ENCODE data around the gene RNU1-2.
A peak's percentile ranks its signal among the peaks of the same experiment; 100 is the strongest.
"Not testable (repeated sequence)": the region's sequence is repeated elsewhere in the genome, so short reads cannot be mapped to it uniquely, and the experiment has no call there.

RNU1-2 gene

DNA sequence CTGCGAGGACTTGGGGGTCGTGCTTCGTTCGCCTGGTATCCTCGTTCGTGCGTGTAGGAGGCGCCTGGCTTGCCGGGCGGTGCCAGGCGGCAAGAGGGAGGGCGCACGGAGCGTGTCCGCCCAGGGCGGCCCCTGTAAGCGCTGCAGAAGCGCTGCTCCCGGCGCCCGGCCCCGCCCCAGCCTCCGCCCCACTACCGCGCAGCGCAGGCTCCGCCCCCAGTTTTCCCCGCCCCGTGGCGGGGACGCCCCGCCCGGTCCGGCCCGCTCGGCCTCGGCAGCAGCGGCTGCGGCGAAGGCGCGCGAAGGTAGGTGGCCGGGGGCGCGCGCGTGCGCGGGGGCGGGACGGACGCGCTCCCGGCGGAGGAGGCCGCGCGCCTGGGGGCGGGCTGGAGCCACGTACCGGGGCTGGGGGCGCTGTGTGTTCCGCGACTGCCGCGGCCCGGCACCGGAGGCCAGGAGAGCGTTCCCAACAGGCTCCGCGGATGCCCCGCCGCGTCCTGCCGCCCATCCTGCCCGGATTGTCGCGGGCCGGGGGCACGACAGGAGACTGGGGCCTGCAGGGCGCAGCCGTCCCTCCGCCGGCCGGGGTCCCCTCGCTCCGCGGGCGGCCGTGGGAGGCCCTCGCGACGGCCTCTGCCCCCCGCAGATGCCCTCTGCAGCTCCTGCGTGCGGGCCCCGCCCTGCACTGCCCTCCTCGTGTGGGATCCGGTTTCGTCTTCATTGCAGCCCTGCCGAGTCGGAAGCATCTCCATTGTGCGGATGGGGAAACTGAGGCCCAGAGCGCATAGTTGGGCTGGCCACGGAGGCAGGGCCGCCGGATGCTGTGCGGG, 18.3 kb downstream of the RNU1-2 start:
- Mint-ChIP-seq H3K4me3 (peak overlapping the region; percentile 91 to 98), H3K9me3 (no peaks in the 10 kb centered on the region), H3K27ac (peak overlapping the region; percentile 69 to 83), H3K27me3 (no peaks in the 10 kb centered on the region), H3K4me1 (peaks cover 52% of the 10 kb centered on the region)
- peak; percentile 96 for ATAC-seq
- peak; percentile 87 to 99 for DNase-seq

DNA sequence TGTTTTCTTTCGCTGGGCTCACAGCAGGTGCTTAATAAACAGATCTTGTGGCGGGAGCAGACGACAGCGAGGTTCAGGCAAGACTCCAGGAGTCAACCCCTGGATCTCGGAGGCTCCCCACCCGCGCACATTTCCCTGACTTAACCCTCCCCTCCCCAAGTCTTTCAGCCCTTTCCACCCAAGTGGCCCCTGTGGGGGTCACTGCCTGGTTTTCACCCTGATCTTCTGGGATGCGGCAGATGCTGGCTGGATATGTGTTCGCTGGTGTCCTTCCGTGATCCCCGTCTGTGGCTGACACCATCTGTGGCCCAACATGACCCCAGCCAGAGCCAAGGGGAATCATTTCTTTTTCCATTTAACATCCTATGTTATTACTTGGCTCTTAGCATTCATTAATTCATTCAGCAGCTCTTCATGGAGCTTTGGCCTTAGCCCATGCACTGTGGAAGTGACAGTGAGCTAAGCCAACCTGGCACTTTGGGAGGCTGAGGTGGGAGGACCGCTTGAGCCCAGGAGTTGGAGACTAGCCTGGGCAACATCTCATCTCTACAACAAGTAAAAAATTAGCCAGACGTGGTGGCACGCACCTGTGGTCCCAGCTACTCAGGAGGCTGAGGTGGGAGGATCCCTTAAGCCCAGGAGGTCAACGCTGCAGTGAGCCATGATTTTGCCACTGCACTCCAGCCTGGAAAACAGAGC, 19.3 kb downstream of the RNU1-2 start:
- DNase-seq, H3K27me3 Mint-ChIP-seq, ATAC-seq, H3K9me3 Mint-ChIP-seq: not testable (repeated sequence)
- peaks cover 55% of the 10 kb centered on the region for H3K4me1 Mint-ChIP-seq
- peak overlapping the region; percentile 61 to 90 for H3K27ac Mint-ChIP-seq
- H3K4me3 Mint-ChIP-seq: peak overlapping the region; percentile 91 to 98

DNA sequence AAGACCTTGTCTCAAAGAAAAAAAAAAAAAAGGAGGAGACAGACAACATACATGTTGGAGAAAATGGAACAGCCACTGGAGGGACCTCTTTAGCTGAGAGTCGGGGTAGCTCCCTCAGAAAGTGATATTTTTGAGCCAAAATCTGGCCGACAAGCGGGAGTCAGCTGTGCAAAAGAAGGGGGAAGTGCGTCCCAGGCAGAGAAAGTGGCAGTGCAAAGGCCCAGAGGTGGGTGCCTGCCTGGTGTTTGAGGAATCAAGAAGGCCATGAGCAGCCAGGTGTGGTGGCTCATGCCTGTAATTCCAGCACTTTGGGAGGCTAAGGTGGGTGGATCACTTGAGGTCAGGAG, 19.8 kb downstream of the RNU1-2 start:
- H3K4me1 Mint-ChIP-seq: peaks cover 55% of the 10 kb centered on the region
- H3K27me3 Mint-ChIP-seq: no peaks in the 10 kb centered on the region
- DNase-seq (no peak), ATAC-seq (no peak)
- no peaks in the 10 kb centered on the region for H3K9me3 Mint-ChIP-seq
- H3K4me3 Mint-ChIP-seq: peak overlapping the region in 1 of 2 donors; percentile 91
- H3K27ac Mint-ChIP-seq: peak overlapping the region in 1 of 2 donors; percentile 90

DNA sequence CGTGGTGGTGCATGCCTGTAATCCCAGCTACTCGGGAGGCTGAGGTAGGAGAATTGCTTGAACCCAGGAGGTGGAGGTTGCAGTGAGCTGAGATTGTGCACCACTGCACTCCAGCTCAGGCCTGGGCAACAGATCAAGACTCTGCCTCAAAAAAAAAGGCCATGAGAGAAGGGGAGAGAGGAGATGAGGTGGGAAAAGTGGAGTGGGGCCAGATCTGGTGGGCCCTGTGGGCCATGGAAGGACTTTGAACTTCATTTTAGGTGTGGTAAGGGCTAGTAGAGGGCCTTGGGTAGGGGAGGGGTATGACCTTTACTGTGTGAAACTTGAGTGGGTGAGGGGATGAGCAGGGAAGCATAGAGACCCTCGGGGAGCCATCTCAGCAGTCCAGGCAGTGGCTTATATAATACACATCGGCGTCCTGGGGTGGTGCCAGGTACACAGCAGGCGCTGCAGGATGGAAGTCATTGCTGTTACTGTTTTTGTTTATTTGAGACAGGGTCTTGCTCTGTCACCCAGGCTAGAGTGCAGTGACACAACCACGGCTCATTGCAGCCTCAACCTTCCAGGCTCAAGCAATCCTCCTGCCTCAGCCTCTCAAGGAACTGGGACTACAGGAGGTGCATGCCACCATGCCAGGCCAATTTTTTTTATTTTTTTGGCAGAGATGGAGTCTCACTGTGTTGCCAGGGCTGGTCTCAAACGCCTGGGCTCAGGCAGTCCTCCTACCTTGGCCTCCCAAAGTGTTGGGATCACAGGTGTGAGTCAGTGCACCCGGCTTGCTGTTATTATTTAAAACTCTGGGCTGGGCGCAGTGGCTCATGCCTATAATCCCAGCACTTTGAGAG, 20.5 kb downstream of the RNU1-2 start:
- not testable (repeated sequence) for H3K27me3 Mint-ChIP-seq, DNase-seq, H3K9me3 Mint-ChIP-seq, ATAC-seq, H3K4me3 Mint-ChIP-seq
- H3K4me1 Mint-ChIP-seq: peaks cover 60% of the 10 kb centered on the region
- peak overlapping the region in 1 of 2 donors; percentile 45 for H3K27ac Mint-ChIP-seq

DNA sequence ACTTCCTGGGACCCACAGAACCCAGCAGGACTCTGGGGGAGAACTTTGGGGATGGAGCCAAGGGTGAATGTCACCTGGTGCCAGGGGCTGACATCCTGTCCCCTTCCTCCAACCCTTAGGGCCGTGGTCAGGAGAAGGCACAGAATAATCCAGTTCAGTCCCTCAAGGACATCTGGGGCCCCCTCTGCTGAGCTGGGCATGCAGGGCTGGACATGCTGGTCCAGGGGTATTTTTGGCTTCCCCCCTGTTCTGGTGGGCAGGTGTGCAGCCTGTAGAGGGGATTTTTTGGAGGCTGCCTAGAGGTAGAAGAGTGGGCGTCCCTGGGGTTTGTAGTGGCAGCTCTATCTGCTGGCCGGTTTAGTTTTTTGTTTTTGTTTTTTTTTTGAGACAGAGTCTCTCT, 22.6 kb downstream of the RNU1-2 start:
- Mint-ChIP-seq H3K27me3 (no peaks in the 10 kb centered on the region), H3K4me3 (no peak overlapping the region)

DNA sequence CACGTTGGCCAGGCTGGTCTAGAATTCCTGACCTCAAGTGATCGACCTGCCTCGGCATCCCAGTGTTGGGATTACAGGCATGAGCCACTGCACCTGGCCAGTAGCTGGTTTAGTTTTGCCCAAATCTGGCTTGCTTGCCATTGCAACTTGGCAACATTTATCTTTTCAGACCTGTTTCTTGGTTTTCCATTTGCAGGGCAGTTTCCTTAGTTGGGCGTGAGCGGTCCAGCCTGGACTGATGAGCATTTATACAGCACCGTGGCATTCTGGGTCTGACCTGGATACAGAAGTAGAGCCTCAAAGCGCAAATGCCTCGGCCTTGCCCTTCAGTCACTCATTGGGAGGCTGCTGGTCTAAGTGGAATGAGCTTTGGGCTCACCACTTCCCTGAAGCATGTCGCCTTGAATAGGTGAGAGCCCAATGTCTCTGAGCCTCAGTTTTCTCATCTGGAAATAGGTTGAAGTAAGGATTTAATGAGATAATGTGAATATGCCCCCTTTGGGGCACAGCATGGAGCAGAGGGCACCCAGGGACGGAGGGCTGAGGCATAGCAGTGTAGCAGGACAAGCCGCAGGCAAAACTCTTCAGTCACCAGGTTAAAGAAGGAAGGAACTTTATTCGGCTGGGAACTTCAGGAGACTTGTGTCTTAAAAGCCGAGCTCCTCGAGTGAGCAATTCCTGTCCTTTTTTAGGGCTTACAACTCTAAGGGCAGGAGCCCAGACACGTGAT, 23.3 kb downstream of the RNU1-2 start:
- ATAC-seq, H3K27me3 Mint-ChIP-seq, H3K9me3 Mint-ChIP-seq, H3K4me3 Mint-ChIP-seq, H3K27ac Mint-ChIP-seq, DNase-seq: not testable (repeated sequence)
- H3K4me1 Mint-ChIP-seq: peaks cover 64% of the 10 kb centered on the region

More for the DNA sequence above, 22.6 kb downstream of the RNU1-2 start:
- H3K27ac Mint-ChIP-seq: peak overlapping the region in 1 of 2 donors; percentile 81
- H3K9me3 Mint-ChIP-seq: no peaks in the 10 kb centered on the region
- ATAC-seq: no peak
- no peak for DNase-seq
- peaks cover 64% of the 10 kb centered on the region for H3K4me1 Mint-ChIP-seq

DNA sequence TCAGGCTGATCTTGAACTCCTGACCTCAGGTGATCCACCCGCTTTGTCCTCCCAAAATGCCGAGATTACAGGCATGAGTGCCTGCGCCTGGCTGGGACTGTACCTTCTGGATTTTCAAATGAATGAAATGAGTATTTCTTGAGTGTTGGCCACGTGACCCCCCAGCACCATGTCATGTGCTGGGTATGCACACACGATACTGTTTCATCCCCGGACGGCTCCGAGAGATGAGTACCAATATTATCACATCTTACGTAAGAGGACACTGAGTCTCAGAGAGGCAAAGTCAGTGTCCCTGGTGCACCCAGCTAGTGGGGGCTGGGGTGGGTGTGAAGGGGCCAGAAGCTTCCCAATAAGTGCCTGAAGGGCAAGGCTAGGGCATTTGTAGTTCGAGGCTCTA, 25.2 kb downstream of the RNU1-2 start:
- ATAC-seq (no peak), DNase-seq (no peak)
- no peaks in the 10 kb centered on the region for H3K27me3 Mint-ChIP-seq
- peaks cover 66% of the 10 kb centered on the region for H3K4me1 Mint-ChIP-seq
- H3K9me3 Mint-ChIP-seq: no peaks in the 10 kb centered on the region
- peak overlapping the region in 1 of 2 donors; percentile 94 for H3K4me3 Mint-ChIP-seq
- no peak overlapping the region for H3K27ac Mint-ChIP-seq

DNA sequence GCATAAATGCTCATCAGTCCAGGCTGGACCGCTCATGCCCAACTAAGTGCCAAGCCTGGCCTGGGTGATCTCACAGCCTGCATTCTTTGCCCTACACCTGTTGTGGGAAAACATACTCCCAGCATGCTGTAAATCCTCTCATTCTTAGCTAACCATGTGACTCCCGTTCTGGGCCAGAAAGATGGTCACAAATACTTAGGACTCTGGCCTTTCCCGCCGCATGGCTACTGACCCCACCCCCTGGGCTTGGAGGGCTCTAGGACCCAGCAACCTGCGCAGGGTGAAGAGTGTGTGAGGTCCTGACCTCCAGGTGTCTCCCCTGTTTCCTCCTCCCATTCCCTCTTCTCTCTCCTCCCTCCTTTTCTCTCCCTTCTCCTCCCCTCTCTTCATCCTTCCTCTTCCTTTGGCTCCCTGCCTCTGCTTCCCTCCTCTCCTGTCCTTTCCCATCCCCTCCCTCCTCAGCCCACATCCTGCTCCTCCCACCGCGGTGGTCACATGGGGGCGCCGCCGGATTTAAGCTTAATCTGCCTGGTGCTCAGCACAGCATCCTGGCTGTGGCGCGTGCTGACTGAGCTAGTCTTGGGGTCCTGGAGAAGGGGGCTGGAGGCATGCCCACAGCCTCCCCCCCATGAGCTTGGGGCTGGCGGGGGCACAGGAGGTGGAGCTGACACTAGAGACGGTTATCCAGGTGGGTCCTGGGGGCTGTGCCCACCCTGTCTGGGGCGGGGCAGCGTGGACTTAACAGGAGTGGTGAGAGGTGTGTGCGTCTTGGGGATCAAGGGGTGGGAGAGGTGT, 25.8 kb downstream of the RNU1-2 start, which contains the start of gene CROCC:
Gene CROCC (plus strand): TSS at position 541 of the 795 bp plus-strand sequence. CDS start 88 bp downstream, at position 629.
- peak within 1 kb of the TSS; percentile 50 to 88 for H3K27ac Mint-ChIP-seq
- no peaks in the 10 kb centered on the region for H3K9me3 Mint-ChIP-seq
- ATAC-seq (peak; percentile 89), DNase-seq (peak; percentile 48 to 70)
- H3K4me3 Mint-ChIP-seq: peak within 1 kb of the TSS; percentile 84 to 94
- H3K4me1 Mint-ChIP-seq: peaks cover 69% of the 10 kb centered on the region
- no peaks in the 10 kb centered on the region for H3K27me3 Mint-ChIP-seq

DNA sequence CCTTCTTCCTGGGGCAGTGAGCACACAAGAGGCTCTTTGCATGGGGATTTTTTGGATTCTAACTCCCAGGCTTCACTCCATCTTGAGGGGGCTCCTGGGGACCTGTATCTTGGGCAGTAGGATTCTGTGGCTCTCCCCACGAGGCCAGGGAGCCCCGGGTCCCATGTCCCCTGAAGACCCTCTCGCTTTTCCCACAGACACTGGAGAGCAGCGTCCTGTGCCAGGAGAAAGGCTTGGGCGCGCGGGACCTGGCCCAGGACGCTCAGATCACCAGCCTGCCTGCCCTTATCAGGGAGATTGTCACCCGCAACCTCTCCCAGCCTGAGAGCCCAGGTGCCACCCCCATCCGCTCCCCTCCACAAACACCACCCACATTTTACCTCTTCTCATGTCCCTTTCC, 26.7 kb downstream of the RNU1-2 start:
- Mint-ChIP-seq H3K4me3 (peak overlapping the region; percentile 84 to 94), H3K4me1 (peaks cover 77% of the 10 kb centered on the region), H3K27ac (peak overlapping the region; percentile 50 to 88), H3K27me3 (no peaks in the 10 kb centered on the region), H3K9me3 (no peaks in the 10 kb centered on the region)
- ATAC-seq (no peak), DNase-seq (no peak)

DNA sequence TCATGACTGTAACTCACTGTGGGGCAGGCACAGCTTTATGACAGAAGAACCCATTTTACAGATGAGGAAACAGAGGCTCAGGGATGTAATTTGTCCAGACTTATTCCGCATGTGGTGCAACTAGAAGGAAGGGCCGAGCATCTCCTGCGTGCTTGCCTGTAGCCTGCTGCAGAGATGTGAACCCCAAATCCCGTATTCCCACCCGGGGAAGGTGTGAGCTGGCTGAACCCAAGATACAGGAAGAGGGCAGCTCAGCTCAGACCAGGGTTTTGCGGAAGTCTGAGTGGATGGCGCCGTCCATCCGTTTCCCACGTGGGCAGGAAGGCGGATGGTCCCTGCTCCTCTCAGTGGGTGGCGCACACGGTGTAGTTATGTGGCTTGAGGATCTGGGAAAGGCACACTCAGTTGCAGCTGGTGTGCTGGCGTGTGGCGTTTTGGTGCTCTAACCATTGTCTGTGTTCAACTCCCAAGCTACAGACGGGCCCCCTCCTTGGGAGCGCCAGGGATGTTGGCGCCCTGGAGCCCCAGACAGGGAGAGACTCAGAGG, 27.2 kb downstream of the RNU1-2 start:
- Mint-ChIP-seq H3K27ac (peak overlapping the region; percentile 50 to 80), H3K9me3 (no peaks in the 10 kb centered on the region), H3K4me1 (peaks cover 82% of the 10 kb centered on the region), H3K4me3 (peak overlapping the region in 1 of 2 donors; percentile 94), H3K27me3 (no peaks in the 10 kb centered on the region)
- DNase-seq (no peak), ATAC-seq (no peak)

DNA sequence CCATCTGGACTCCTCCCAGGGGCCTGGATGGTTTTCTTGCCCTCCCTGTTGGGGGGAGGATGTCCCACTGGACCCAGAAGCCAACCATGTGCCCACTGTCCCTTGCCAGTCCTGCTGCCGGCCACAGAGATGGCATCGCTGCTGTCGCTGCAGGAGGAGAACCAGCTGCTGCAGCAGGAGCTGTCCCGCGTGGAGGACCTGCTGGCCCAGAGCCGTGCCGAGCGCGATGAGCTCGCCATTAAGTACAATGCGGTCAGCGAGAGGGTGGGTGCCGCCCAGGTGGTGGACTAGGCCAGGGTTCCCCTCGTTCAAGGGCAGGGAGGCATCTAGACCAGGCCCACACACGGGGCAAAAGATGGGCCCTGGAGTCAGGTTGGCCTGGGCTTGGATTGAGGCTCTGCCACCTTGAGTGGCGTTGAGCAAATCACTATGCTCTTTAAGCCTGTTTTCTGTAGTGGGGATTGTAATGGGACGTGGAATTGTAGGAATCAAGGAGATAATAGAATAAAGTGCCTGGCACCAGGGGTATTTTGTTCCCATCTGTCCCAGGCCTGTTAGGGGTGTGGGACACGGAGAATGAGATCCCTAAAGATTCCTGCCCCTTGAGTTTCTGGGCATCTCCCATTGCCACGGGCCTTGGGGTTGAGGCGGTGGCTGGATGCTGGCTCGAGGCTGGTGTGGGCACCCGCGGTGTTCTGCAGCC, 28.6 kb downstream of the RNU1-2 start:
- H3K4me1 Mint-ChIP-seq: peaks cover 74% of the 10 kb centered on the region
- DNase-seq (no peak), ATAC-seq (no peak)
- H3K27me3 Mint-ChIP-seq: no peaks in the 10 kb centered on the region
- H3K27ac Mint-ChIP-seq: no peak overlapping the region
- no peak overlapping the region for H3K4me3 Mint-ChIP-seq
- no peaks in the 10 kb centered on the region for H3K9me3 Mint-ChIP-seq

DNA sequence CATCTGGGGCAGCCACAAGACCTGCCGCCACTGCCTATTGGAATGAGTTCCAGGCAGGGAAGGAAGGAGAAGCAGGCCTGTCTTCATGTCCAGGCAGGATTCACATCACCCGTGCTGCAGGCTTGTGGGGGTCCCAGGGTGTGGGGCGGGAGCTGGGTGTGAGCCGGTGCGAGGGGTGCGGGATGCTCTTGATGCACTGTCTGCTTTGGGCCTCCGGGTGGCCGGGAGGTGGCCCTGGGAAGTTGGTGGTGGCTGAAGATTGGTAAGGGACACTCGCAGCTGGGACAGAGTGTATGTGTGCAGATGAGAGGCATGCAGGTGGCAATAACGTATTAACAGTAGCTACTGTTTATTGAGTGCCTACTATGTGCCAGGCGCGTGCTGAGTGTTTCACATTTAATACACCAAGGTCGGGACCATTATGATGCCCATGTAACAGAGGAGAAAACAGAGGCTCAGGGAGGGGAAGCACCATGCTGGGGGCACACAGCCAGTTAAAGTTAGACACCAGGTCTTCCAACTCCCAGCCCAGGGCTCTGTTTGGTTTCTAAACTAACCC, 29.2 kb downstream of the RNU1-2 start:
- no peaks in the 10 kb centered on the region for H3K9me3 Mint-ChIP-seq
- H3K27me3 Mint-ChIP-seq: no peaks in the 10 kb centered on the region
- DNase-seq (no peak), ATAC-seq (no peak)
- H3K27ac Mint-ChIP-seq: peak overlapping the region; percentile 44 to 68
- peaks cover 74% of the 10 kb centered on the region for H3K4me1 Mint-ChIP-seq
- H3K4me3 Mint-ChIP-seq: no peak overlapping the region
